Lung (tissue), 12 donors: ENCODE data around the gene TGFBR3. TPM values are rescaled to one million over a fixed set of nuclear protein-coding genes. Genes with fewer than 3 reads are reported as not detected.

ENCODE experiments used
- ATAC-seq: fragments of 200-7000 bp; cut with Tn5 transposase; one replicate; pipeline ENCODE4 v1.9.1; 2020; ENCODE audit warnings: moderate number of reproducible peaks; ENCODE audit not compliant: insufficient read depth, low FRiP score
- DNase-seq, 3 donors: peaks; one replicate each; pipeline ENCODE4 v3.0.0-alpha.2; 2013 to 2017
- H3K27ac ChIP-seq, 2 donors: one replicate each; pipeline ENCODE4 v1.5.1; 2013; ENCODE audit warnings: mild to moderate bottlenecking in 2 of 2, moderate library complexity in 2 of 2, control low read depth in 1 of 2, inconsistent platforms in 1 of 2, low read depth in 1 of 2, low read length in 1 of 2
- H3K27me3 ChIP-seq, 3 donors: one replicate each; pipeline ENCODE4 v1.5.1; 2013; ENCODE audit warnings: low read length in 2 of 3; ENCODE audit not compliant: control insufficient read depth in 3 of 3, insufficient read depth in 3 of 3
- H3K36me3 ChIP-seq, 4 donors: one replicate each; pipeline ENCODE4 v1.5.1; 2013; ENCODE audit warnings: low read length in 4 of 4, mild to moderate bottlenecking in 1 of 4, moderate library complexity in 1 of 4; ENCODE audit not compliant: control insufficient read depth in 4 of 4, insufficient read depth in 4 of 4
- H3K4me1 ChIP-seq, 5 donors: one replicate each; pipeline ENCODE4 v1.5.1; 2013; ENCODE audit warnings: low read length in 5 of 5, mild to moderate bottlenecking in 2 of 5, moderate library complexity in 1 of 5; ENCODE audit not compliant: control insufficient read depth in 5 of 5, insufficient read depth in 5 of 5
- H3K4me3 ChIP-seq: one replicate; pipeline ENCODE4 v1.5.1; 2013; ENCODE audit warnings: mild to moderate bottlenecking, control low read depth, moderate library complexity
- H3K9ac ChIP-seq, 2 donors: one replicate each; pipeline ENCODE4 v1.5.1; 2013; ENCODE audit warnings: low read length in 2 of 2, control low read depth in 1 of 2; ENCODE audit not compliant: insufficient read depth in 1 of 2
- H3K9me3 ChIP-seq, 4 donors: one replicate each; pipeline ENCODE4 v1.5.1; 2013; ENCODE audit warnings: low read length in 3 of 4, mild to moderate bottlenecking in 1 of 4, moderate library complexity in 1 of 4; ENCODE audit not compliant: control insufficient read depth in 4 of 4, insufficient read depth in 3 of 4
- WGBS, 2 donors: extraction: QIAGEN DNeasy Blood & Tissue Kit; methylation state at CpG; one replicate each; pipeline ENCODE4 v1.1.7; 2013; 5-methylcytosine and 5-hydroxymethylcytosine counted together
- polyA plus RNA-seq, 2 donors: library from polyadenylated mRNA; stranded (reverse); fragments of 200-250 nt; gene quantifications; one replicate each; pipeline ENCODE4 v1.2.1, GENCODE V29; 2013
- total RNA-seq, 2 donors: library from RNA; depleted of rRNA in 1 of 2; stranded (reverse); fragments of >200 nt in 1 of 2; gene quantifications; one replicate each; pipeline ENCODE4 v1.2.1, GENCODE V29; 2014 to 2021
- TF ChIP-seq, protein P1 (sequence below): IDR thresholded peaks from 2 replicates; pipeline ENCODE4 v1.5.1; 2012; ENCODE audit warnings: mild to moderate bottlenecking; ENCODE audit errors: control extremely low read depth, extremely low read depth
- donor health status: control.
- donor health status: control.
- donor health status: Bipolar disorder and iron deficiency.
- donor health status: healthy.
- donor health status: DM: yes; HTN: yes; CAD: no.

Gene TGFBR3
- total and polyA plus RNA-seq, 4 donors = 13.1 to 99.6 (median 26.5) TPM

DNA sequence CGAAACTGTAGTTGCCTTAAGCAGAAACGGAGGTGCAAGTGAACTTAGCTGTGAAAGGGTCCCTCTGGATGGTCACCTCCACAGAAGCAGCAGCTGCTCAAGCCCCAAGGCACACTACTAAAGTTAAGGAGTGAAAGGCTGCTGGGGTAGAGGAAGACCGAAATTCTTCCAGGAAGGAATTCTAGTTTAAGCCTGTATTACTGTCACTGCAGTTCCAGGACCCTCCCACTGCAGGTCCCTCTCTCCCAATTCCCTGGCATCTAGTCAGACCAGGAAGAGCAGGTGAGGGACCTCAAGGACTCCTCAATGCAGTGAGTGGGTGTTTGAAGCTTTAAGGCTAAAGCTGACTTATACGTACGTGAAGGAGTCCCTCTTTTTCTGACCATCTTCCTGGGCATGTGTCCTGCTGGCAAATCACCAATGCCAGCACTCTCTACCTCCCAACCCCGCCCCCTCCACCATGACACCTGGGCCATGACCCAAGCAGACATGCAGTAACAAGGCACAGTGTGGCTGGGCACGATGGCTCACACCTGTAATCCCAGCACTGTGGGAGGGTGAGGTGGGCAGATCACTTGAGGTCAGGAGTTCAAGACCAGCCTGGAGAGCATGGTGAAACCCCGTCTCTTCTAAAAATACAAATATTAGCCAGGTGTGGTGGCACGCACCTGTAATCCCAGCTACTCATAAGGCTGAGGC, 57.2 kb downstream of the TGFBR3 start:
- WGBS, 2 donors = 71 to 73% methylated on average over 9 of the region's 9 CpGs
- H3K4me1 ChIP-seq = peaks cover 14 to 29% (median 20%) of the 10 kb centered on the region in 5 donors
- H3K36me3 ChIP-seq = no peaks in the 10 kb centered on the region
- ATAC-seq (no peak), DNase-seq (no peak)
- H3K9me3 ChIP-seq = no peaks in the 10 kb centered on the region
- H3K4me3 ChIP-seq = no peak overlapping the region
- H3K27ac ChIP-seq = peak overlapping the region; percentile 9 to 47
- TF ChIP-seq, protein P1, sequence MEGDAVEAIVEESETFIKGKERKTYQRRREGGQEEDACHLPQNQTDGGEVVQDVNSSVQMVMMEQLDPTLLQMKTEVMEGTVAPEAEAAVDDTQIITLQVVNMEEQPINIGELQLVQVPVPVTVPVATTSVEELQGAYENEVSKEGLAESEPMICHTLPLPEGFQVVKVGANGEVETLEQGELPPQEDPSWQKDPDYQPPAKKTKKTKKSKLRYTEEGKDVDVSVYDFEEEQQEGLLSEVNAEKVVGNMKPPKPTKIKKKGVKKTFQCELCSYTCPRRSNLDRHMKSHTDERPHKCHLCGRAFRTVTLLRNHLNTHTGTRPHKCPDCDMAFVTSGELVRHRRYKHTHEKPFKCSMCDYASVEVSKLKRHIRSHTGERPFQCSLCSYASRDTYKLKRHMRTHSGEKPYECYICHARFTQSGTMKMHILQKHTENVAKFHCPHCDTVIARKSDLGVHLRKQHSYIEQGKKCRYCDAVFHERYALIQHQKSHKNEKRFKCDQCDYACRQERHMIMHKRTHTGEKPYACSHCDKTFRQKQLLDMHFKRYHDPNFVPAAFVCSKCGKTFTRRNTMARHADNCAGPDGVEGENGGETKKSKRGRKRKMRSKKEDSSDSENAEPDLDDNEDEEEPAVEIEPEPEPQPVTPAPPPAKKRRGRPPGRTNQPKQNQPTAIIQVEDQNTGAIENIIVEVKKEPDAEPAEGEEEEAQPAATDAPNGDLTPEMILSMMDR = no peak
- H3K27me3 ChIP-seq = no peaks in the 10 kb centered on the region
- H3K9ac ChIP-seq = no peak overlapping the region

GRCh38 chr1:91827459-91828321, 58.3 kb downstream of the TGFBR3 start:
- no peak for ATAC-seq
- H3K4me1 ChIP-seq = peaks cover 14 to 29% (median 20%) of the 10 kb centered on the region in 5 donors
- no peaks in the 10 kb centered on the region for H3K9me3 ChIP-seq
- H3K27me3 ChIP-seq = no peaks in the 10 kb centered on the region
- no peaks in the 10 kb centered on the region for H3K36me3 ChIP-seq
- H3K27ac ChIP-seq = peak overlapping the region; percentile 6 to 89
- WGBS, 2 donors = 51 to 63% methylated on average over 12 of the region's 12 CpGs
- no peak overlapping the region for H3K4me3 ChIP-seq
- no peak overlapping the region for H3K9ac ChIP-seq
- TF ChIP-seq, protein P1 = no peak
- no peak for DNase-seq

DNA sequence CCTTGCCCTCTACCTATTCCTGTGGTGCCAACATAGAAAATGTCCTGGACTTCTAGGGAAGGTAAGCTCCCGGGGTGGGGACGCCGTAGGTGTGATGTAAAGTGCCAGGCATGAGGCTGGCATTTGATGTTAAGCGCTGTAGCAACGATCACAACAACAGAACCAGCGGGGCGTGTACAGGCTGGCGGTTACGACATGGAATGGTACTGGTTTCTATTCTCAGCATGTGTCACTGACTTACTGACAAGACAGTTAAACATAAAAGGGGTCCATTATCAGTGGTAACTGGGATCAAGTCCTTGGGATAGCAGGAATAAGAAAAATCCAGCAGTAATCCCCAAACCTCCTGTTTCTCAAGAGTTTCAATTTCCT, 58.9 kb downstream of the TGFBR3 start:
- H3K9me3 ChIP-seq = no peaks in the 10 kb centered on the region
- H3K27ac ChIP-seq = peak overlapping the region in 1 of 2 donors; percentile 89
- 72 to 86% methylated on average over 9 of the region's 9 CpGs for WGBS, 2 donors
- H3K9ac ChIP-seq = no peak overlapping the region
- TF ChIP-seq, protein P1 = no peak
- no peak overlapping the region for H3K4me3 ChIP-seq
- no peaks in the 10 kb centered on the region for H3K36me3 ChIP-seq
- DNase-seq (no peak), ATAC-seq (peak; percentile 63)
- no peaks in the 10 kb centered on the region for H3K27me3 ChIP-seq
- peaks cover 14 to 27% (median 20%) of the 10 kb centered on the region in 5 donors for H3K4me1 ChIP-seq
